Endothelial cell of umbilical vein (primary cell): ENCODE results near the gene PKN2. TPM values are rescaled to one million over a fixed set of nuclear protein-coding genes. Genes with fewer than 3 reads are reported as not detected.

ENCODE experiments used
- BruUV-seq: library from RNA; stranded (reverse); fragments of 400-500 nt; replicated peaks from 2 replicates; lab custom pipeline; 2021; lab: Mats Ljungman, UMichigan
- CTCF ChIA-PET: fragments of 300-600, 350-600 bp; sonication (Branson Sonifier 250); formaldehyde crosslinking; loops from one replicate; lab custom pipeline; 2021; ENCODE audit warnings: antibody characterized with exemption, inconsistent platforms; lab: Charles Lee
- POLR2A ChIA-PET: fragments of 300-600, 350-600 bp; sonication (Branson Sonifier 250); formaldehyde crosslinking; loops from one replicate; lab custom pipeline; 2021; ENCODE audit warnings: antibody characterized with exemption, inconsistent platforms; lab: Charles Lee
- DNase-seq: peaks from one replicate; pipeline ENCODE4 v3.0.0-alpha.2; 2011; ENCODE audit warnings: low read depth, low spot score
- FAIRE-seq: peaks from 2 replicates; lab custom pipeline; 2011; peaks lifted over from hg19 to GRCh38; lab: Jason Lieb, UNC
- H2AFZ ChIP-seq: 2 replicates; pipeline ENCODE4 v1.6.0; 2012; ENCODE audit warnings: low read depth, low read length, control low read depth, inconsistent platforms
- H3K27ac ChIP-seq: 2 replicates; pipeline ENCODE4 v1.5.1; 2011; ENCODE audit warnings: low read depth, mild to moderate bottlenecking, control low read depth, low read length, moderate library complexity; ENCODE audit not compliant: insufficient read depth
- H3K27me3 ChIP-seq, 2 experiments: 2 replicates each; pipeline versions ENCODE4 v1.6.0 to v1.6.1; 2011; ENCODE audit warnings: low read length in 2 of 2, mixed read lengths in 1 of 2; ENCODE audit not compliant: control insufficient read depth in 2 of 2, insufficient read depth in 2 of 2
- H3K36me3 ChIP-seq, 2 experiments: 2 replicates in 1 of 2; 3 replicates in 1 of 2; pipeline ENCODE4 v1.5.1; 2011; ENCODE audit warnings: low read length in 2 of 2, mild to moderate bottlenecking in 1 of 2, moderate library complexity in 1 of 2; ENCODE audit not compliant: control insufficient read depth in 2 of 2, insufficient read depth in 2 of 2; ENCODE audit errors: extremely low read depth in 1 of 2
- H3K4me1 ChIP-seq: 3 replicates; pipeline ENCODE4 v1.5.1; 2011; ENCODE audit warnings: mild to moderate bottlenecking, low read length; ENCODE audit not compliant: control insufficient read depth, insufficient read depth; ENCODE audit errors: extremely low read depth
- H3K4me2 ChIP-seq: 2 replicates; pipeline ENCODE4 v1.6.1; 2011; ENCODE audit warnings: low read length, control low read depth, mixed read lengths; ENCODE audit not compliant: insufficient read depth
- H3K4me3 ChIP-seq, 3 experiments: fragments of 200-600 bp in 1 of 3; sonication (generic), shearing (Covaris generic) in 1 of 3; replicated peaks in 1 of 3; 2 replicates each; pipeline ENCODE4 v1.5.1; 2011 to 2016; ENCODE audit warnings: control low read depth in 3 of 3, low read length in 3 of 3, mild to moderate bottlenecking in 2 of 3, inconsistent platforms in 1 of 3, low read depth in 1 of 3, moderate library complexity in 1 of 3; ENCODE audit not compliant: insufficient read depth in 1 of 3
- H3K79me2 ChIP-seq: 2 replicates; pipeline ENCODE4 v1.6.0; 2012; ENCODE audit warnings: low read length, inconsistent platforms; ENCODE audit not compliant: control insufficient read depth, insufficient read depth
- H3K9ac ChIP-seq: replicated peaks from 2 replicates; pipeline ENCODE3; 2011; ENCODE audit warnings: low read length, control low read depth; ENCODE audit not compliant: insufficient read depth; ENCODE audit errors: extremely low read depth
- H3K9me1 ChIP-seq: replicated peaks from 3 replicates; pipeline ENCODE4 v1.6.0; 2011; ENCODE audit warnings: mild to moderate bottlenecking, low read length; ENCODE audit not compliant: control insufficient read depth, insufficient read depth; ENCODE audit errors: extremely low read depth
- H3K9me3 ChIP-seq: replicated peaks from 2 replicates; pipeline ENCODE4 v1.5.1; 2012; ENCODE audit warnings: low read length, inconsistent platforms; ENCODE audit not compliant: control insufficient read depth, insufficient read depth
- H4K20me1 ChIP-seq: replicated peaks from 2 replicates; pipeline ENCODE3; 2011; ENCODE audit warnings: mild to moderate bottlenecking, low read length; ENCODE audit not compliant: control insufficient read depth, insufficient read depth; ENCODE audit errors: extremely low read depth
- EZH2 ChIP-seq: IDR thresholded peaks from 2 replicates; pipeline ENCODE4 v1.6.1; 2012; ENCODE audit warnings: borderline replicate concordance, low read depth, mild to moderate bottlenecking, moderate library complexity, low read length, inconsistent platforms; ENCODE audit not compliant: severe bottlenecking
- FOS ChIP-seq: IDR thresholded peaks from 2 replicates; pipeline ENCODE4 v1.6.1; 2011; ENCODE audit warnings: mild to moderate bottlenecking, low read length, moderate library complexity, borderline replicate concordance; ENCODE audit not compliant: insufficient read depth
- GATA2 ChIP-seq: IDR thresholded peaks from 2 replicates; pipeline ENCODE4 v1.7.0; 2011; ENCODE audit warnings: low read depth, mild to moderate bottlenecking, moderate library complexity, mixed read lengths, low read length; ENCODE audit not compliant: insufficient read length, insufficient read depth
- JUN ChIP-seq: IDR thresholded peaks from 2 replicates; pipeline ENCODE4 v1.6.1; 2011; ENCODE audit warnings: borderline replicate concordance, low read depth; ENCODE audit not compliant: insufficient read length, insufficient read depth
- MYC ChIP-seq: IDR thresholded peaks from one replicate; pipeline ENCODE4 v1.6.1; 2011; ENCODE audit warnings: mild to moderate bottlenecking, low read depth, low read length
- POLR2A ChIP-seq: IDR thresholded peaks from 2 replicates; pipeline ENCODE4 v1.6.1; 2012; ENCODE audit warnings: low read depth, mild to moderate bottlenecking, control low read depth, low read length
- POLR2AphosphoS5 ChIP-seq: IDR thresholded peaks from 2 replicates; pipeline ENCODE4 v1.6.1; 2012; ENCODE audit warnings: low read depth, mild to moderate bottlenecking, control low read depth, low read length, moderate library complexity; ENCODE audit not compliant: insufficient read depth
- dilution Hi-C: fragments of 300-500 bp; cut with MboI; formaldehyde crosslinking; loops from one replicate; pipeline ENCODE4 v1.15.0; 2019; ENCODE audit warnings: low sequenced_read_pairs; ENCODE audit not compliant: extremely low pct_ligation_motif_present
- intact Hi-C: fragments of 100-400 bp; cut with micrococcal nuclease; formaldehyde crosslinking; loops from one replicate; pipeline ENCODE4 v1.10.0; 2022
- polyA plus RNA-seq, 4 experiments: library from polyadenylated mRNA; depleted of rRNA in 3 of 4; stranded (reverse) in 3 of 4; unstranded in 1 of 4; fragments of >200 nt; gene quantifications; 2 replicates each; pipeline versions ENCODE4 v1.2.1 to v1.2.3, GENCODE V29; 2011 to 2012; ENCODE audit warnings: missing spikeins in 1 of 4
- total RNA-seq: library from RNA; stranded (reverse); gene quantifications from 2 replicates; pipeline ENCODE4 v1.2.3, GENCODE V29; 2021
- TF ChIP-seq, protein P1 (sequence below), 2 donors: IDR thresholded peaks; 1 replicate in 1 of 2; 2 replicates in 1 of 2; pipeline ENCODE4 v1.5.1; 2011; ENCODE audit warnings: low read length in 2 of 2, mild to moderate bottlenecking in 2 of 2, moderate library complexity in 2 of 2, control low read depth in 1 of 2, inconsistent platforms in 1 of 2, low read depth in 1 of 2; ENCODE audit not compliant: insufficient read depth in 1 of 2; ENCODE audit errors: extremely low read depth in 1 of 2

Gene PKN2
- total and polyA plus RNA-seq, 2 donors (not counting 3 experiments of a cell fraction or from before 2014, with no cell fraction given), result 11.5 to 47.3 TPM

DNA sequence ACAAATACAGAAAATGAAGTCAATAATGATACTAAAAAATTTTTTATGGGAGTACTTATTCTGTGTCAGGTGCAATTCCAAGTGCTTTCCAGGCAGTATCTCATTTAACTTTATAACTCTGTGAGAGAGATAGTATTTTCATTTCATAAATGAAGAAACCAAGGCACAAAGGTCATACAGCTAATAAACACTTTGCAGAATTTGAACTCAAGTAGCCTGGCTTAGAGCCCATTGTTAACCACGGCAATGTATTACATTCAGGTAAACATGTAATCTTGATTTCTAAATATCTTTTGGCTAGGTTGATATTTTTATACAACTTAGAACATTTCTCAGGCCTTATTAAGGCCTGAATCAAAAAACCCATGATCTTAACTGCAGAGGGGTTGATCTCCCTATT, 28.9 kb upstream of the PKN2 start:
- intact Hi-C loops, result loop anchor here (1.0 to 5.0 kb wide), 2 partner anchors 147 to 222 kb away; no protein-coding TSS in a partner anchor
- no peak overlapping the region for H3K4me3 ChIP-seq
- no peaks in the 10 kb centered on the region for H3K27me3 ChIP-seq
- H3K9me1 ChIP-seq, result no peaks in the 10 kb centered on the region
- DNase-seq (no peak), FAIRE-seq (no peak)
- H3K36me3 ChIP-seq, result no peaks in the 10 kb centered on the region
- H3K9ac ChIP-seq, result no peak overlapping the region
- no peaks in the 10 kb centered on the region for H4K20me1 ChIP-seq
- dilution Hi-C loops, result no loop called here
- TF ChIP-seq MYC, result no peak
- H3K9me3 ChIP-seq, result no peaks in the 10 kb centered on the region
- H3K4me2 ChIP-seq, result no peak overlapping the region
- H3K4me1 ChIP-seq, result no peaks in the 10 kb centered on the region
- H2AFZ ChIP-seq, result no peak overlapping the region
- BruUV-seq, result no TSS peak
- POLR2A ChIA-PET, result interaction anchor here (0.7 kb wide), 1 partner anchor 223 kb away, joined by 3 read pairs; no protein-coding TSS in a partner anchor
- H3K79me2 ChIP-seq, result no peaks in the 10 kb centered on the region
- CTCF ChIA-PET, result interaction anchor here (0.7 to 6.7 kb wide), 31 partner anchors 9 to 474 kb away, joined by 3 to 108 read pairs (median 4); partner anchors contain the start of genes GTF2B and PKN2
- H3K27ac ChIP-seq, result no peak overlapping the region

DNA sequence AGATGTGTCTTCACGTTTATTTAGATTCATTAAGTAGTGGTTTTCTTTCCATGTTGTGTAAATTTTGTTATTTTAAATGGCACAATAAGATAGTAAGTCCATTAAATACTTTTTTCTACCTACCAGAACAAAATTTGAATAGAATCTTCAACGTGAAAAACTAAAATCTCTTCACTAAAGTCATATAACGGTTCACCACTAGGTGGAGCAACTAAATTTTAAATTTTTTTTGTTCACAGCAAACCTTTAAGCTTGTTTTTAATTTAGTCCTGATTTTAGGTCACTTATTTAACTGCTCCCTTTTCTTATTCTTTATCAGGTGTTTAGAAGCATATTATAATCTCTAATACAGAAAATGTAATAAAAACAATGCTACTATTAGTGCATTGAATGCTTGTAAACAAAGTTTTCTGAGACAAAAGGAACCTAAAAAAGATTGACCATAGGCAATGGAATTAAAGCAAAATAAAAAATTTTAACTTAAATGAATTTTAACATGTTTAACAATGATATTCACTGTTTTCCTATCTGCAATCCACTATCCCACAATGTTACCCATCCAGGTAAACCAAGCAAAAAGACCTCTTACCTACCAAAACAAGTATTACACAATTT, 28.3 kb upstream of the PKN2 start:
- ChIA-PET POLR2A (no interaction called here), CTCF (interaction anchor here (0.7 to 6.7 kb wide), 41 partner anchors 9 to 475 kb away, joined by 3 to 108 read pairs (median 4); partner anchors contain the start of genes GTF2B and PKN2)
- no peaks in the 10 kb centered on the region for H3K4me1 ChIP-seq
- H3K36me3 ChIP-seq, result no peaks in the 10 kb centered on the region
- dilution Hi-C loops (no loop called here), intact Hi-C loops (loop anchor here (1.0 to 5.0 kb wide), 2 partner anchors 147 to 222 kb away; no protein-coding TSS in a partner anchor)
- no peaks in the 10 kb centered on the region for H3K9me3 ChIP-seq
- H3K4me3 ChIP-seq, result no peak overlapping the region
- DNase-seq (peak; percentile 56), FAIRE-seq (peak; percentile 77)
- H3K79me2 ChIP-seq, result no peaks in the 10 kb centered on the region
- H3K27me3 ChIP-seq, result no peaks in the 10 kb centered on the region
- H4K20me1 ChIP-seq, result no peaks in the 10 kb centered on the region
- H3K27ac ChIP-seq, result no peak overlapping the region
- no peak overlapping the region for H3K4me2 ChIP-seq
- no TSS peak for BruUV-seq
- no peak overlapping the region for H3K9ac ChIP-seq
- no peak overlapping the region for H2AFZ ChIP-seq
- H3K9me1 ChIP-seq, result no peaks in the 10 kb centered on the region
- TF ChIP-seq JUN (no peak), GATA2 (no peak), POLR2A (no peak), EZH2 (no peak), FOS (no peak), POLR2AphosphoS5 (no peak), MYC (no peak)
- TF ChIP-seq, protein P1, sequence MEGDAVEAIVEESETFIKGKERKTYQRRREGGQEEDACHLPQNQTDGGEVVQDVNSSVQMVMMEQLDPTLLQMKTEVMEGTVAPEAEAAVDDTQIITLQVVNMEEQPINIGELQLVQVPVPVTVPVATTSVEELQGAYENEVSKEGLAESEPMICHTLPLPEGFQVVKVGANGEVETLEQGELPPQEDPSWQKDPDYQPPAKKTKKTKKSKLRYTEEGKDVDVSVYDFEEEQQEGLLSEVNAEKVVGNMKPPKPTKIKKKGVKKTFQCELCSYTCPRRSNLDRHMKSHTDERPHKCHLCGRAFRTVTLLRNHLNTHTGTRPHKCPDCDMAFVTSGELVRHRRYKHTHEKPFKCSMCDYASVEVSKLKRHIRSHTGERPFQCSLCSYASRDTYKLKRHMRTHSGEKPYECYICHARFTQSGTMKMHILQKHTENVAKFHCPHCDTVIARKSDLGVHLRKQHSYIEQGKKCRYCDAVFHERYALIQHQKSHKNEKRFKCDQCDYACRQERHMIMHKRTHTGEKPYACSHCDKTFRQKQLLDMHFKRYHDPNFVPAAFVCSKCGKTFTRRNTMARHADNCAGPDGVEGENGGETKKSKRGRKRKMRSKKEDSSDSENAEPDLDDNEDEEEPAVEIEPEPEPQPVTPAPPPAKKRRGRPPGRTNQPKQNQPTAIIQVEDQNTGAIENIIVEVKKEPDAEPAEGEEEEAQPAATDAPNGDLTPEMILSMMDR (IDR thresholded peaks at IDR 0.05; ENCODE audit: extremely low read depth in 1 of 2, insufficient read depth in 1 of 2, low read depth in 1 of 2, low read length in 2 of 2), result peak; percentile 31 to 39
